Activated naive CD4-positive, alpha-beta T cell (primary cell): Measurements from ENCODE around the gene SLC49A3.
"Not testable (repeated sequence)": the region's sequence is repeated elsewhere in the genome, so short reads cannot be mapped to it uniquely, and the experiment has no call there.

ENCODE experiments used
- DNase-seq, 4 experiments: peaks; one replicate each; lab custom pipeline; 2025; lab: John Stamatoyannopoulos, UW

SLC49A3 gene

DNA sequence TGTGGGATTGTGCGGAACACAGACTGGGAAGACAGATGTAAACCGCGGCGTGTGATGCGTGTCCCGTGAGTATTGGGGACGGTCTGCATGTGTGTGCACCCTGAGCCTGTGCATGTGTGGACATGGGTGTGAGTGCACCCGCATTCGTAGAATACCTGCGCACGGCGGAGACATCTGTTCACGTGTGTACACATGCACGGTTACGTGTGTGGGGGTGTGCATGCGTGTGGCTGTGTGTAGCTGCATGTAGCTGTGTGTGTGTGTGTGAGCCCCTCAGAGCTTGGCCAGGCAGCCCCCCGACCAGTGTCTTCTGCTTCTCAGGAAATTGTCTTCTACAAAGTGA lies 34.5 kb downstream of the SLC49A3 start:
- DNase-seq = no peak

DNA sequence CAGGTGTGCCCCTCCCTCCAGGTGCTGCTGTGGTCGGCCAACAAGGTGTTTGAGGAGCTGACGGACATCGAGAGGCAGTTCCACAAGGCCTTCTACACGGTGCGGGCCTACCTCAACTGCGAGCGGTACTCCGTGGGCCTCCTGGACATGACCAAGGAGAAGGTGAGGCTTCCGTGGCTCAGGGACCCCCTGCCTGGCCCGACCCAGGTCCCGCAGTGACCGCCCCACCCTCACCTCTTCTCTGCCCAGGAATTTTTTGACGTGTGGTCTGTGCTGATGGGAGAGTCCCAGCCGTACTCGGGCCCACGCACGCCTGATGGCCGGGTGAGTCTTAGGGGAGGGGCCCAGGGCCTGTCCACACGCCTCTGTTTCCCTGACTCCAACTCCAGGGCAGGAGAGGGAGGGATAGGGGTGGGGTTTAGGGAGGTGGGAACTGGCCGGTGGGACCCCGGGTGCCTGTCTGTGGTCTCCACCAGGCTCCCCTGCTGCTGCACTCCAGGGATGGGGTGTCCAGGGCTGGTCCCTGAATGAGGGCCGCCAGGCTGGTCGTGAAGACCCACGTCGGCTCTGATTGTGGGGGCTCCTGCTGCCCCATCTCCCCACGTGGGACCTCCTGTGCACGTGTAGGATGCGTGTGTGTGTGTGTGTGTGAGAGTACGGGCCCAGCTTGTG lies 35.0 kb downstream of the SLC49A3 start:
- DNase-seq = no peak

DNA sequence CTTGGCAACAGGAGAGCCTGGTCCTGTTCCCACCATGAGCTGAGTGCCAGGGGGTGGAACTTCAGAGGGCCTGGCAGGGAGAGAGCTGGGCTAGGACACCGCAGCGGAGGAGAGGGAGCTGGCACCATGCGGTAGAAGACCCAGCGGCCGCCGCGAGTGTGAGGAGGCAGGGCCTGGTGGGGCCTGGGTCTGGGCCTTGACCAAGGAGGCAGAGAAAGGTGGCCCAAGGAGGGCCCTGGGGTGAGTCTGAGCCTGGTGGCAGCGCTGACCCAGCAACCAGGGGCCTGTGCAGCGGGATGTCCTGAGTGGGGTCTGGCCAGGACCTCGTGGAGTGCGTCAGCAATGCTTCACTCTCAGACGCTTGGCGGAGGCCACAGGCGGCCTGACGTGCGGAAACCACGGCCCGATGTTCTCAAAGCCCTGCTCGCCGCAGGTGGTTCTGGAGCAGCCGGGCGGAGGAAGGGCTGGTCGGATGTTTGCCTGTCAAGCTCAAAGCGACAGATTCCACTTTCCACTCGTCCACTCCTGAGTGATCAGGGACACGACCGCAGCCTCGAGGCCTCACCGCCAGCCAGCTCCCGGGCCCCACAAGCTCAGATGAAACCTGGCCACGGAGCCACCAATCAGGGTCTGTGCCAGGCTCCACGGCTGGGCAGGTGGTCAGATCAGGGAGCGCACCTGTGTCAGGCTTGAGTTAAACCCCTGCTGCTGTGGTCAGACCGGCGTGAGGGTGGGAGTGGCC lies 35.7 kb downstream of the SLC49A3 start:
- DNase-seq = no peak

DNA sequence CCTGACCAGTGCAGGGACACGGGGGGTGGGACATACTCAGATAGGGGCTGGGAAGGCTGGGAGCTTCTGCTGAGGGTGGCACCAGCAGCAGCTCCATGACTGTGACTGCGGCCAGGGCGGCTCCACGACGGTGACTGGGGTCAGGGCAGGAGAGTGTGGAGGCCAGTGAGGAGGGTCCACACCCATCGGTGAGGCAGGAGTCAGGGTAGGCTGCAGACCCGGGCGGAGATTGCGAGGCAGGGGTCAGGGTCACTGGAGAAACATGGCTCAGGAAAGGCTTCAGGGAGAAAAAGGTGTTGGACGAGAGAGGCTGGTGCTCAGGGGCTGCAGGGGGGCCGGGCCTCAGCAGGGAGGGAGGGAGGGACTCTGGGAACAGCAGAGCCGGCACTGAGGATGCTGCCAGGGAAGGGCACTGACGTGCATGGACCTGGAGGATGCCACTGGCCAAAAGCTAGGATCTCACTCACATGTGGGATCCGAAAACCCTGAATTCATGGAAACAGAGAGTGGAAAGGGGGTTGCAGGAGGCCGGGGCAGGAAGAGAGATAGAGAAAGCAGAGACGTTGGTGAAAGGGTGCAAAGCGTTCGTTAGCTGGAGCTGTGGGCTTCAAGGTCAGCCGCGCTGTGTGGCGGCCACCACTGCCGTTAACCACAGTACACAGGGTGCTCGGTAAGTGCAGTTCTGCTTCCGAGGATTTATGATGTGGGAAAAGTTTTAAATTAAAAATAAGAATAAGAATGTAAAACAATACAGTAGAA lies 36.9 kb downstream of the SLC49A3 start:
- DNase-seq = no peak

DNA sequence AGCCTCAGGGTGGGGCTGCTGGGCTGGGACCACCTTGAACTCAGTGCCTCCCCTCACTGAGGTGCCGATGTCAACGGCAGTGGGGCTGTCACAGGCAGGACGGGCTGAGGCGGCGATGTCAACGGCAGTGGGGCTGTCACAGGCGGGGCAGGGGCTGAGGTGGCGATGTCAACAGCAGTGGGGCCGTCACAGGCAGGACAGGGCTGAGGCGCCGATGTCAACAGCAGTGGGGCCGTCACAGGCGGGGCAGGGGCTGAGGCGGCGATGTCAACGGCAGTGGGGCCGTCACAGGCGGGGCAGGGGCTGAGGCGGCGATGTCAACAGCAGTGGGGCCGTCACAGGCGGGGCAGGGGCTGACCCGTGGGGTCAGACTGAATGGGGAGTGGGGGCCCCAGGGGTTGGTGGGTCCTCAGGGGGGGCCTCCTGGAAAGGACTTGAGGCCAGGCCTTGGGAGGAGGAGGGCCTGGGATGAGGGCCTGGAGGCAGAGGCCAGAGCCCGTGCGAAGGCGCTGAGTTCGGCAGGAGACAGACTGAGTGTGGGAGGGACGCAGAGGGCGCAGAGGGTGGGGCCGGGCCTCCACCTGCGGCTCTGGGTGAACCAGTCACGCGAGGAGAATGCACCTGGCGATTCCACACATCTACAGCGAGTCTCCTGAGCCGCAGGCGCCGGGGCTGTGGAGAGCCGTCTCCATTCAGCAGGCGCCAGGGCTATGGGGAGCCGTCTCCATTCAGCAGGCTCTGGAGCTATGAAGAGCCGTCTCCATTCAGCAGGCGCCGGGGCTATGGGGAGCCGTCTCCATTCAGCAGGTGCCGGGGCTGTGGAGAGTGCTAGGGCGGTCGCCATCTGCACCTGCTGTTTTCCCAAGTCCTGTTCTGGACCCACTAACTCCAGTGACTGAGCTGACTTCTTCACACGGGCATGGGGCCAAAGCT lies 37.7 kb downstream of the SLC49A3 start:
- no peak for DNase-seq

DNA sequence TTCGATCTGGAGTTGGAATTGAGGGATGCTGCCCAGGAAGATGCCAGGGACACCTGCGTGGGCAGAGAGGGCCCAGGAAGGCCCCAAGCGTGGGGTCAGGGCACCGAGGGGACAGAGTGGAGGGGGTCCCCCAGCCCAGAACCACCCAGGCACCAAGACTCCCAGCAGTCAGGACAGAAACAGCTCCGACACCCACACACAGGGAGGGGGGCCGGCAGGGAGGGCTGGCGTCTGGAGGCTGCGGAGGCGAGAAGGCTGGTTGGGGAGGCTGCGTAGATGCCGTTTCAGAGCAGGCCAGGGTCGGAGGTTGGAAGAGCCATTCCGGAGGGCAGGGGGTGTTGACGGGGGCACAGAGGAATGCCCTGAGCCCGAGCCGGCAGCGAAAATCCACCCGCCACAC lies 38.5 kb downstream of the SLC49A3 start:
- DNase-seq = no peak

DNA sequence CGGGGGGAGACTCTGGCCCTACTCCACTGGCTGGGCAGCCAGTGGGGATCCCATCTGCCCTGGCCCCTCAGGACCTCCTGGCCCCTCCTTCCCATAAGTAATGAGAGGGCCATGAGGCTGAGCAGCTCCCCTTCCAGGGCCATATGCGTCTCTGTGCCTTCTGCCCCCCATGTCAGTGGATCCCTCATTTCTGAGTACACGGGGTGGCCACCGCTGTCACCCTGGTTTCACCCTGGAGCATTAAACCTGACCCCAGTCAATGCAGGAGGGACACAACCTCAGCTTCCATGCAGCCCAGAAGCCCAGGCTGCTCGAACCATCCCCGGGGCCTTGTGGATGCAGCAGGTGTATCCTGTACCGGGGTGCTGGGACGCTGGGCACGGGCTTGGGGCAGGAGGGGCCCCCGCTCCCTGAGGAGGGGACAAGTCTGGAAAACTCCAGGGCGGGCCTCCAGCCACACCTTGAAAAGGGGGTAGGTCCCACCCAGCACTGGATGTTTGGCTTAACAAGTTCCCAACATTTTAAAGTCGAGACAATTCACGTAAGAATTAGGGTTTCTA lies 39.1 kb downstream of the SLC49A3 start:
- no peak for DNase-seq

DNA sequence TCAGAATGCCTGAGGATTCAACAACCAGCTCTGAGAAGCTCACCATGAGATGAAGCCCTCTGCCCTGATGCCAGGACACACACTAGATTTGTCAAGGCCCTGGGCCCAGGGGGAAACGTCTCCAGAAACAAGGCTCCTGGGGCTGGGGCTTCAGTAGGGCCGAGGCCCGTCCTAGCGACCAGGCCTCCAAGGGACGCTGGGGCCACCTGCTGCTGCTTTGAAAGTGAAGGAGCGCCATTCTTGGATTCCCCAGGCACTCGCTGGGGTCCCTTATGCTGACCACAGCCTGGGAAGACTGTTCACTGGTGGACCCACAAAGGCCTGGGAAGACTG lies 39.7 kb downstream of the SLC49A3 start:
- DNase-seq = no peak

DNA sequence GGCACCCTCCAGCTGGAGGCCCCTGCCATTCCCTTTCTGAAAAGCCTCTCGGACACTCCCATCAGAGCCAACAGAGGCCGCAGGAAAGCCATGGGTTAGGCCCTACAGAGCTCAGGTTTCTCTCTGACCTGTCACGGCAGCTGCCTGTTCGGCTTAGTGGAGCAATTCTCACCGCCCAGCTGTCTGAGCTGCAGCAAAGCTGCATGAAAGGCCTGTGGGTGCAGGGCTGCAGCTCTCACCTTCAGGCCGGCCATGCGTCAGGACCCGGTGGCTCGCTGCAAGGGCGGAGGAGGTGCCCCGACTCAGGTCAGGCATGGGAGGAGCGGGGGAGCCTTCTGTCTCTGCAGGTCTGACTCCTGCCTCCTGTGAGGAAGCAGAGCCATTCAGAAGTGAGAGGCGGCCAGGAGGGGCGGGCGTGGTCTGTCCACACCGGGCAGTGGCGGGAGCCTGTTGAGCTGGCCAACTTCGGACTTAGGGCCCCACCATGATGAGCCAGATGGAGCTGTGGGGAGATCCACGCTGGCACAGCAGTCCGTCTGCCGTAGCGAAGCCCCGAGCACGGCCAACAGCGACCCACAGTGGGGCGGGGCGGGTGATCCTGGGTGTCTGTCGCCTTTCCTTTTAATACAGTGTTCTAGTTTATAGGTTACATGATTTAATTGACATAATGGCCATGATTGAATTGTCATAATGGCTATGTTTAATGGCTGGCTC lies 40.2 kb downstream of the SLC49A3 start:
- DNase-seq = no peak

DNA sequence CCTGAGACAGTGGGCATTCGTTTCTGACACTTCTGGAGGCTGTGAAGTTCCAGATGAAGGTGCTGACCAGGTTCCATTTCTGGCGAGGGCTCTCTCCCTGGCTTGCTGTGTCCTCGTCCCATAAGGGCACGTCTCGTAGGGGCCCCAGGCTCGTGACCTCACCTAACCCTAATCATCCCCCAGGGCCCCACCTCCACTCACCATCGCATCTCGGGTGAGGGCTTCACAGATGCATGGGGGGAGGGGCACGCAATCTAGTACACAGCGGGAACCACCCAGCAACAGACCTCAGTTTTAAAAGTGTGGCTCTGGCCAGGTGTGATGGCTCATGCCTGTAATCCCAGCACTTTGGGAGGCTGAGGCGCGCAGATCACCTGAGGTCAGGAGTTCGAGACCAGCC lies 41.5 kb downstream of the SLC49A3 start:
- DNase-seq = no peak

DNA sequence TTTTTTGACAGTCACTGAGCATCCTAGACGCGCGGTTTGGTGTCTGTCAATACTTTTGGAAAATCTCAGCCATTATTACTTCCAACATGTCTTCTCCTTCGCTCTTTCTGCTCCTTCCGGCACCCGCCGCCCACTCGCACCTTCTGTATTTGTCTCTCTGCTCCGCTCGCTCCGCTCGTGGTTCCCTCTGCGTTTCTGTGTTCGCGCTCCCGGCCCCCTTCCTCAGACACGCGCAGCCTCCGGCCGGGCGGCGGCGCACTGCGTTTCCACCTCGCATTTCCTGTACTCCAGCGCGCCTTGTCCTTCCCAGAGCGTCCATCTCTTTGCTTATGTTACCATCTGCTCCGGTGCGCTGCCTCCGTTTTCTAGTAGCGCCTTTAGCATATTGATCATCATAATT lies 42.5 kb downstream of the SLC49A3 start:
- no peak for DNase-seq

DNA sequence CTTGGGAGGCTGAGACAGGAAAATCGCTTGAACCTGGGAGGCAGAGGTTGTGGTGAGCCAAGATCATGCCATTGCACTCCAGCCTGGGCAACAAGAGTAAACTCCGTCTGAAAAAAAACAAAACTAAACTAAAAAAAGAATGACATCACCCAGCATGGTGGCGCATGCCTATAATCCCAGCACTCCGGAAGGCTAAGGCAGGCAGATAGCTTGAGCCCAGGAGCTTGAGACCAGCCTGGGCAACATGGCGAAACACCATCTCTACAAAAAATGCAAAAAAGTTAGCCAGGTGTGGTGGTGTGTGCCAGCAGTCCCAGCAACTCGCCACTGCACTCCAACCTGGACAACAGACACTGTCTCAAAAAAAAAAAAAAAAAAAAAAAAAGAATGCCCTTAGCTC lies 46.6 kb downstream of the SLC49A3 start:
- DNase-seq = not testable (repeated sequence)

DNA sequence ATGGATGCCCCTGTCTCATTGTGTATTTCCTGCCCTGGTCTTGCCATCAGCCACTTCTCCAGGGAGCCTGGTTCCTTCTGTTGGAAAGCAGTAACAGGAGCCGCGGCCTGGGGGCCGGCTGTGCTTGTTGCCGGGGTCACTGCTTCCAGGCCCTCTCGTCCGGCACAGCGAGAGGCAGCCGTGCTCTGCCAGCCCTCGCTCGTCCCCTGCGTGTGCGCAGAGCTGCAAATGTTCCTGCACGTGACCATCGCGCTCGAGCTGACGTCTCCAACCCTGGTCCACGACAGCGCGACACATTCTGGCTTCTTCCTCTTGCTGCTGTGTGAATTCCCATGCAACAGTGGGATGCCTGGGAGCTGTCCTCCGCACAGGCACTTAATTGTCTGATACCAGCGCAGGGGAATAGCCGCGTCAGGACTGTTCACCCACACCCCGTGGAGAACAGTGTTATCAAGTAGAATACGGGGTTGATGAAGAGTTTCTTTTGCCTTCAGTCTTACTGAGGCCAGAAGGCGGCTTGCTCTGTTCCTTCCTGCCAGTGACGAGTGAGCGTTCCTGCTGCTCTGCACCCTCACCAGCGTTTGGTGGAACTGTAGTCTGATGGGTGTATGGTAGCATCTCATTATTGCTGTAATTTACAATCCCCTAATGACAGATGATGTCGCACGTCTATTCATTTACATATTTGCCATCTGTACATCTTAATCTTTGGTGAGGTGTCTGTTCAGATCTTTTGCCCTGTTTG lies 51.2 kb downstream of the SLC49A3 start:
- DNase-seq = no peak

DNA sequence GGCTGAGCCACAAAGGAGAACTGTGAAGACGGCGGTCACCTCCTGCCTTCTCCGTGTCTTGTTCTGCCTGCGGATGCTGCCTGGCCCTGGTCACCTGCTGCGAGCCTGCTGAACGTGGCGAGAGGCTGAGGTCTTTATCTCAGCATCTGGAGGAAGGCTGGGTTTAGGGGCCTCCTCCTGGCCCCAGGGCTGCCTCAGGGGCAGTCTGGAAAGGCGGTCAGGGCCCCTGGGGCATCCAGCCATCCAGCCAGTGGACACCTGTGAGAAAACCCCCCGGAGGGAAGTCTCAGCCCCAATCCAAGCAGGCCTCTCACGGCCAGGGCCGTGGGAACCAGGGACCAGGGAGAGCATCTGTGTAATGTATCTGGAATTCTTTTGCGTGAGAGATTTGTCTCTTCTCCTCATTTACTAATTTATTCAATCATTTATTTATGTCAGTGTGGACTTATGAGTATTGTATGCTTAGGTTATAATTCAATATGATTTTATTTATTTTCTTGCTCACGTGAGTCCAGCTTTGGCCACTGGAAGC lies 52.3 kb downstream of the SLC49A3 start:
- no peak for DNase-seq

DNA sequence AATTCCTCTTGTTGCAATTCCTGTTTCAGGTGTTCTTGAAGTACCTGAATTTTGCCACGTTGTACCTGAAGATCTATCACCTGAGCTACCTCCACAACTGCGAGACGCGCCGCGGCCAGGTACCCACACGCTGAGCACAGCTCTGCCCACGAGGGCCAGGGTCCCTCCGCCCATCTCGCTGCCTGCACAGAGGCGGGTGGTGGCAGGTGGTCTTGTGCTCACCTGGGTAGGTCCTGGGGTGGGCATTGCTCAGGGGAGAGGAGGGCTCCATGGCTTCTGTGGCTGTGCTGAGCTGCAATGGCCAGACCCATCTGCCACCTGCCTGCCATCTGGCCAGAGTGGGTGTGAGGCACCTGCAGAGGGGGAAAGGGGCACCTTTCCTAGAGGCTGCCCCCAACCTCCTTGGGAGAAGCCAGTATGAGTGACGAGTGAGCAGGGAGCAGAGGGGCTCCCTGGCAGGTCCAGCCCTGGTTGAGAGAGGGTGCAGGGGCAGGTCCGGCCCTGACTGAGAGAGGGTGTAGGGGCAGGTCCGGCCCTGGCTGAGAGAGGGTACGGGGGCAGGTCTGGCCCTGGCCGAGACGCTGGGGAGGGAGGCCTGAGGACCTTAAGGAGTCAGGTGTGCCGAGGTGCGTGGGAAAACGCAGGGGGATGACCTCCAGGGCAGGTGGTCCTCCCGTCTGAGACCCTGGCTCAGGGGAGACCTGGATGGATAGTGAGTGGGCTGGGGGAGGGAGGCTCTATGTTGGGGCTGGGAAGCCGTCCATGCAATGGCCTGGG lies 52.9 kb downstream of the SLC49A3 start:
- DNase-seq = no peak

DNA sequence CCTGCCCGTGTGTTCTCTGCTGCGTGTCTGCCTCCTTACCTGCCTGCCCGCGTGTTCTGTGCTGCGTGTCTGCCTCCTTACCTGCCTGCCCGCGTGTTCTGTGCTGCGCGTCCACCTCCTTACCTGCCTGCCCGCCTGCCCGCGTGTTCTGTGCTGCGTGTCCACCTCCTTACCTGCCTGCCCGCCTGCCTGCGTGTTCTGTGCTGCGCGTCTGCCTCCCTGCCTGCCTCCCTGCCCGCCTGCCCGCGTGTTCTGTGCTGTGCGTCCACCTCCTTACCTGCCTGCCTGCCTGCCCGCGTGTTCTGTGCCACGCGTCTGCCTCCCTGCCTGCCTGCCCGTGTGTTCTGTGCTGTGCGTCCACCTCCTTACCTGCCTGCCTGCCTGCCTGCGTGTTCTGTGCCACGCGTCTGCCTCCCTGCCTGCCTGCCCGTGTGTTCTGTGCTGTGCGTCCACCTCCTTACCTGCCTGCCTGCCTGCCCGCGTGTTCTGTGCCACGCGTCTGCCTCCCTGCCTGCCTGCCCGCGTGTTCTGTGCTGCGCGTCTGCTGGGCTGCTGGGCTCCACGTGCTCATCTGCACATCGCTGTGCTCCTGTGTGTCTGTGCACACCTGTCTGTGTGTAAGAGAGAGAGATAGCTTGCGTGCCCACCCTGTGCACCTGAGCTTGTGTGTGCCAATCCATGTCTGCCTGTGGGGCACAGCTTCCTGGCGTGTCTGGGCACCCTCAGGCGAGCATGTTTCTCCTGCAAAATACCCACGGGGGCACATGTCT lies 53.7 kb downstream of the SLC49A3 start:
- not testable (repeated sequence) for DNase-seq

DNA sequence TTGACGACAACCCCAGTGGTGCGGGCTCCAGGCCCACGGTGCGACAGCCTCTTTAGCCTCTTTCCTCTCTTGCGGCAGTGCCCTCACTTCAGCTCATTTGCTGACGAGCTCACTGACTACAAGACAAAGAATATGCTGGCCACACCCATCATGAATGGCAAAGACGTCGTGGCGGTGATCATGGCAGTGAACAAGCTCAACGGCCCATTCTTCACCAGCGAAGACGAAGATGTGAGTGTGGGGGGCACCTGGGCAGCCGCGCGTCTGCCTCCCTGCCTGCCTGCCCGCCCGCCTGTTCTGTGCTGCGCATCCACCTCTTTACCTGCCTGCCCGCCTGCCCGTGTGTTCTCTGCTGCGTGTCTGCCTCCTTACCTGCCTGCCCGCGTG lies 54.4 kb downstream of the SLC49A3 start:
- DNase-seq = no peak

DNA sequence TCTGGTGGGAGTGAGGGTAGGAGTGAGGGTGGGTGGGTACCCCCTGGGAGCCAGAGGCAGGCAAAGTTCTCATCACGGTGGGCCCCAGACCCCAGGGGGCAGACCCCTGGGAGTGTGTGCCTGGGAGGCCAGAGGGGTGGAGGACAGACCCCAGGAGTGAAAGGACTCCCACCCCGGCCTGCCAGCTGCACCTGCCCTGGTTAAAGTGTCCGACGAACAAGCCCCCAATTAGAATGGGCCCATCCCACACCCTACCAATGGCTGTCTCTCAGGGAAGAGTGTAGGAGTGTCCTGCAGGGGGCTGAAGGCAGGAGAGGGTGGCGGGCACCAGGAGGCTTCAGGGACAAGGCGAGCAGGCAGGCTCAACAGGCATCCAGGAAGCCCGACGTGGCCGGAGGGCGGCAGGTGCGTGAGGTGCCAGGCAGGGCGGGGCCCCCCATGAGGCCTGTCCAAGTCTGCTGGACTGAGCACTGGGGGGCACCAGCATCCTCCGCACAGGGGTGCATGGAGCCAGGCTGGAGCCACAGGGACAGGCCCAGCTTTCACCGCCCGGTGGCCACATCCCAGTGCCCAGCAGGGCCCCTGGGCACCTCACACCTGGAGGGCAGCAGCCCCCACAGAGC lies 54.9 kb downstream of the SLC49A3 start:
- DNase-seq = no peak
